Measurements from ENCODE around the gene PDK2. TPM values are rescaled to one million over a fixed set of nuclear protein-coding genes. Genes with fewer than 3 reads are reported as not detected.

Gene PDK2
- total and polyA plus RNA-seq, 10 of the 15 experiments (the other 5 are each of a cell fraction or from before 2014, with no cell fraction given): 0.98 to 22.6 (median 12.3) TPM

DNA sequence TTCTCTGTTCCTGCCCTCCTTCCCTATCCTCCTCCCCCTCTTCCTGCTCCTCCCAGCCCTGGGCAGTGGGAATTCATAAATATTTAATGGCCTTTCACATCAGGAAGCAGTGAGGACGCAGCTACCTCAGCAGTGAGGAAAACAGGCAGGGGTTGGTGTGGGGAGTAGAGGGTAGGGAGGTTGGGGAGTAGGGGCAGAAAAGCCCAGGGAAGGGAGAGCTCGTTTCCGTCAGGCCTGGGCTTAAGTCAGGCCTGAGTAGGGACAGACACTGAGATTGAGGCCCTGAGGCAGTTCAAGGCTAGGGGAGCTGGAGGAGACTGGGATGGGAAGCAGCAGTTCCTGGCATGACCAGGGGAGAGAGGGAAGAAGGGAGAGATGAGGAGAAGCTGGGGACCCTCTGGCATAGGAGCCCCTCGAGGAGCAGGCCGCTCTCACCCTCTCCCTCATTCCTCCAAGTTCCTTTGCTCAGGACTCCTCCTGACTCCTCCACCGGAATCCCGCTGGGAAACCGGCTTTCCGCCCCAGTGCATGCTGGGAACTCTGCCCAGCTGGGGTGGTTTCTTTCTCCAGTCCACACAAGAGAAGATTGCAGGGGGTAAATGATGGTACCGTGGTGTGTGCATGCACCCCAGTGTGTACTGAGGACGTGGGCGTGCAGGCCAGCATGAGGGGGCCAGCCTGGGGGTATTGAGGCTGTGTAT lies 28.6 kb downstream of the PDK2 start:
- Histone ChIP-seq H3K4me1 (ENCODE audit: control insufficient read depth, insufficient read depth, low read length) (peaks cover 4% of the 10 kb centered on the region; the same call in 1 of the 2 replicates), H3K4me3 (no peak overlapping the region), H3K27me3 (replicated peaks in 1 of 2; ENCODE audit: control insufficient read depth in 2 of 2, insufficient read depth in 2 of 2, low read length in 1 of 2) (peaks cover 6 to 9% of the 10 kb centered on the region in 2 experiments), H4K20me1 (ENCODE audit: control insufficient read depth, insufficient read depth) (no peaks in the 10 kb centered on the region), H3K36me3 (ENCODE audit: control insufficient read depth in 2 of 2, insufficient read depth in 2 of 2, low read length in 1 of 2) (no peaks in the 10 kb centered on the region), H3K4me2 (ENCODE audit: control insufficient read depth, insufficient read depth) (no peak overlapping the region), H3K9ac (ENCODE audit: control insufficient read depth, insufficient read depth, low read length) (no peak overlapping the region), H3K27ac (ENCODE audit: control insufficient read depth, insufficient read depth) (no peak overlapping the region), H3K9me3 (replicated peaks; ENCODE audit: control insufficient read depth, insufficient read depth, low read length) (no peaks in the 10 kb centered on the region), H3K79me2 (ENCODE audit: control insufficient read depth, insufficient read depth, low read length) (no peaks in the 10 kb centered on the region), H2AFZ (ENCODE audit: control insufficient read depth, low read depth, low read length) (no peak overlapping the region)
- intact Hi-C loops (cut with micrococcal nuclease; ENCODE audit: unreplicated experiment) (no loop called here), in situ Hi-C loops (cut with MboI) (no loop called here)
- POLR2A ChIA-PET: interaction anchor here (1.0 kb wide), 1 partner anchor 8 kb away, joined by 4 read pairs; no protein-coding TSS in a partner anchor
- CTCF ChIA-PET: interaction anchor here (0.7 to 5.0 kb wide), 7 partner anchors 9 to 46 kb away, joined by 3 to 21 read pairs (median 6); partner anchors contain the start of gene PDK2
- RAD21 ChIA-PET (ENCODE audit: unreplicated experiment): interaction anchor here (1.1 kb wide), 1 partner anchor 46 kb away, joined by 4 read pairs; no protein-coding TSS in a partner anchor
- no peak for DNase-seq (ENCODE audit: low read depth, low spot score)
- 38% methylated on average over 12 of the region's 12 CpGs for WGBS (ENCODE audit: insufficient coverage, insufficient replicate concordance, low lambda C conversion rate, missing lambda C conversion rate)
- ATAC-seq: no peak
- FAIRE-seq: no peak
- SMC1A ChIA-PET (ENCODE audit: uncharacterized antibody, unreplicated experiment): no interaction called here
- no TSS peak for BruUV-seq (replicated peaks)
- TF ChIP-seq HDGF (IDR thresholded peaks at IDR 0.05) (no peak), RAD21 (IDR thresholded peaks at IDR 0.05; ENCODE audit: insufficient read depth, low read depth, low read length) (no peak), ZNF274 (IDR thresholded peaks at IDR 0.05; ENCODE audit: insufficient read depth, insufficient read length) (no peak), HDAC6 (IDR thresholded peaks at IDR 0.05; ENCODE audit: unreplicated experiment) (no peak), POLR2A (IDR thresholded peaks at IDR 0.05; ENCODE audit: low read depth, low read length) (no peak), GABPA (IDR thresholded peaks at IDR 0.05; ENCODE audit: low read depth) (no peak), CBFB (IDR thresholded peaks at IDR 0.05; ENCODE audit: low read depth) (no peak)
- TF ChIP-seq, protein P1, sequence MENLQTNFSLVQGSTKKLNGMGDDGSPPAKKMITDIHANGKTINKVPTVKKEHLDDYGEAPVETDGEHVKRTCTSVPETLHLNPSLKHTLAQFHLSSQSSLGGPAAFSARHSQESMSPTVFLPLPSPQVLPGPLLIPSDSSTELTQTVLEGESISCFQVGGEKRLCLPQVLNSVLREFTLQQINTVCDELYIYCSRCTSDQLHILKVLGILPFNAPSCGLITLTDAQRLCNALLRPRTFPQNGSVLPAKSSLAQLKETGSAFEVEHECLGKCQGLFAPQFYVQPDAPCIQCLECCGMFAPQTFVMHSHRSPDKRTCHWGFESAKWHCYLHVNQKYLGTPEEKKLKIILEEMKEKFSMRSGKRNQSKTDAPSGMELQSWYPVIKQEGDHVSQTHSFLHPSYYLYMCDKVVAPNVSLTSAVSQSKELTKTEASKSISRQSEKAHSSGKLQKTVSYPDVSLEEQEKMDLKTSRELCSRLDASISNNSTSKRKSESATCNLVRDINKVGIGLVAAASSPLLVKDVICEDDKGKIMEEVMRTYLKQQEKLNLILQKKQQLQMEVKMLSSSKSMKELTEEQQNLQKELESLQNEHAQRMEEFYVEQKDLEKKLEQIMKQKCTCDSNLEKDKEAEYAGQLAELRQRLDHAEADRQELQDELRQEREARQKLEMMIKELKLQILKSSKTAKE (IDR thresholded peaks at IDR 0.05; ENCODE audit: low read depth, poor library complexity, severe bottlenecking): no peak
